HEK293 (cell line): Measurements from ENCODE around the gene RAD54L.

ENCODE experiments used
- CTCF ChIA-PET: fragments of 350-600 bp; formaldehyde crosslinking; extraction: SDS; loops from one replicate; lab custom pipeline; 2021; ENCODE audit warnings: antibody characterized with exemption; lab: Yijun Ruan, JAX
- POLR2A ChIA-PET: fragments of 300-600 bp; formaldehyde crosslinking; extraction: SDS; loops from one replicate; lab custom pipeline; 2020; ENCODE audit warnings: antibody characterized with exemption, inconsistent platforms; lab: Yijun Ruan, JAX
- H3K27ac ChIP-seq: fragments of 200-500 bp; sonication (Bioruptor generic); 2 replicates; pipeline ENCODE4 v1.5.1; 2014; ENCODE audit warnings: low read depth, low read length, control low read depth, inconsistent platforms; ENCODE audit errors: extremely low read depth
- H3K36me3 ChIP-seq, 2 experiments: fragments of 200-500 bp in 1 of 2; sonication (Bioruptor generic) in 1 of 2; 1 replicate in 1 of 2; 2 replicates in 1 of 2; pipeline ENCODE4 v1.5.1; 2014 to 2017; ENCODE audit warnings: inconsistent platforms in 2 of 2, low read length in 2 of 2; ENCODE audit not compliant: control insufficient read depth in 2 of 2, insufficient read depth in 1 of 2
- H3K4me1 ChIP-seq: fragments of 200-500 bp; sonication (Bioruptor generic); 2 replicates; pipeline ENCODE4 v1.5.1; 2014; ENCODE audit warnings: mild to moderate bottlenecking, low read length, inconsistent platforms; ENCODE audit not compliant: control insufficient read depth, insufficient read depth
- H3K4me3 ChIP-seq: 2 replicates; pipeline ENCODE4 v1.5.1; 2011; ENCODE audit warnings: low read depth, mild to moderate bottlenecking, control low read depth, low read length, moderate library complexity
- H3K9me3 ChIP-seq: fragments of 200-500 bp; sonication (Bioruptor generic); 2 replicates; pipeline ENCODE4 v1.5.1; 2014; ENCODE audit warnings: low read depth, low read length, inconsistent platforms; ENCODE audit not compliant: control insufficient read depth, insufficient read depth
- BCL11A ChIP-seq: fragments of 450-650 bp; formaldehyde crosslinking; IDR thresholded peaks from 2 replicates; pipeline ENCODE4 v1.5.1; 2016; ENCODE audit warnings: low read depth, missing biosample characterization, missing genetic modification characterization
- GLI2 ChIP-seq: fragments of 450-650 bp; formaldehyde crosslinking; IDR thresholded peaks from 2 replicates; pipeline ENCODE4; 2017; ENCODE audit warnings: missing biosample characterization, missing genetic modification characterization, low read depth, borderline replicate concordance
- KLF7 ChIP-seq: fragments of 450-650 bp; formaldehyde crosslinking; IDR thresholded peaks from 2 replicates; pipeline ENCODE4 v1.5.1; 2016; ENCODE audit warnings: missing biosample characterization, missing genetic modification characterization, borderline replicate concordance
- MZF1 ChIP-seq: fragments of 450-650 bp; formaldehyde crosslinking; IDR thresholded peaks from 2 replicates; pipeline ENCODE4 v1.5.1; 2017; ENCODE audit warnings: missing biosample characterization, missing genetic modification characterization, borderline replicate concordance
- OVOL3 ChIP-seq: fragments of 450-650 bp; formaldehyde crosslinking; IDR thresholded peaks from 2 replicates; pipeline ENCODE4 v1.5.1; 2016; ENCODE audit warnings: missing biosample characterization, missing genetic modification characterization
- SCRT2 ChIP-seq: fragments of 450-650 bp; formaldehyde crosslinking; IDR thresholded peaks from 2 replicates; pipeline ENCODE4 v1.5.1; 2016; ENCODE audit warnings: missing biosample characterization, missing genetic modification characterization
- SP7 ChIP-seq: fragments of 450-650 bp; formaldehyde crosslinking; IDR thresholded peaks from 2 replicates; pipeline ENCODE4 v1.5.1; 2016; ENCODE audit warnings: missing biosample characterization, missing genetic modification characterization
- ZBTB17 ChIP-seq: fragments of 450-650 bp; formaldehyde crosslinking; IDR thresholded peaks from 2 replicates; pipeline ENCODE4 v1.5.1; 2016; ENCODE audit warnings: missing biosample characterization, missing genetic modification characterization
- ZBTB20 ChIP-seq: fragments of 450-650 bp; formaldehyde crosslinking; IDR thresholded peaks from 2 replicates; pipeline ENCODE4 v1.5.1; 2016; ENCODE audit warnings: missing biosample characterization, missing genetic modification characterization
- ZNF10 ChIP-seq: fragments of 450-650 bp; formaldehyde crosslinking; IDR thresholded peaks from 2 replicates; pipeline ENCODE4 v1.5.1; 2017; ENCODE audit warnings: missing biosample characterization, missing genetic modification characterization
- ZNF138 ChIP-seq: fragments of 450-650 bp; formaldehyde crosslinking; IDR thresholded peaks from 2 replicates; pipeline ENCODE4 v1.5.1; 2016; ENCODE audit warnings: missing biosample characterization, missing genetic modification characterization, borderline replicate concordance
- ZNF174 ChIP-seq: fragments of 450-650 bp; formaldehyde crosslinking; IDR thresholded peaks from 2 replicates; pipeline ENCODE4 v1.5.0; 2017; ENCODE audit warnings: missing biosample characterization, mild to moderate bottlenecking, missing genetic modification characterization
- ZNF354C ChIP-seq: fragments of 450-650 bp; formaldehyde crosslinking; IDR thresholded peaks from 2 replicates; pipeline ENCODE4 v1.5.1; 2016; ENCODE audit warnings: missing biosample characterization, missing genetic modification characterization, low read depth, borderline replicate concordance
- ZNF391 ChIP-seq: fragments of 450-650 bp; formaldehyde crosslinking; IDR thresholded peaks from 2 replicates; pipeline ENCODE4 v1.5.1; 2016; ENCODE audit warnings: low read depth, missing biosample characterization, missing genetic modification characterization, borderline replicate concordance
- ZNF423 ChIP-seq: fragments of 450-650 bp; formaldehyde crosslinking; IDR thresholded peaks from 2 replicates; pipeline ENCODE4 v1.5.1; 2016; ENCODE audit warnings: missing biosample characterization, missing genetic modification characterization
- ZNF530 ChIP-seq: fragments of 450-650 bp; formaldehyde crosslinking; IDR thresholded peaks from 2 replicates; pipeline ENCODE4 v1.5.1; 2016; ENCODE audit warnings: low read depth, missing biosample characterization, missing genetic modification characterization
- ZNF555 ChIP-seq: fragments of 450-650 bp; formaldehyde crosslinking; conservative IDR thresholded peaks from 2 replicates; pipeline ENCODE4 v1.5.1; 2017; ENCODE audit warnings: missing biosample characterization, mild to moderate bottlenecking, missing genetic modification characterization, inconsistent platforms
- ZNF558 ChIP-seq: fragments of 450-650 bp; formaldehyde crosslinking; IDR thresholded peaks from 2 replicates; pipeline ENCODE4 v1.5.1; 2016; ENCODE audit warnings: missing biosample characterization, missing genetic modification characterization
- ZNF560 ChIP-seq: fragments of 450-650 bp; formaldehyde crosslinking; IDR thresholded peaks from 2 replicates; pipeline ENCODE4 v1.5.1; 2017; ENCODE audit warnings: missing biosample characterization, missing genetic modification characterization, borderline replicate concordance
- TF ChIP-seq, protein P1 (sequence below): fragments of 450-650 bp; formaldehyde crosslinking; IDR thresholded peaks from 2 replicates; pipeline ENCODE4 v1.5.1; 2016; ENCODE audit warnings: missing biosample characterization, missing genetic modification characterization
- TF ChIP-seq, protein P2 (sequence below): fragments of 450-650 bp; formaldehyde crosslinking; IDR thresholded peaks from 2 replicates; pipeline ENCODE4 v1.5.1; 2016; ENCODE audit warnings: missing biosample characterization, missing genetic modification characterization, low read depth
- TF ChIP-seq, protein P3 (sequence below): fragments of 450-650 bp; formaldehyde crosslinking; optimal IDR thresholded peaks from 2 replicates; pipeline ENCODE3; 2016; ENCODE audit warnings: missing biosample characterization, mild to moderate bottlenecking, missing genetic modification characterization
- TF ChIP-seq, protein P4 (sequence below): sonication (generic); formaldehyde crosslinking; IDR thresholded peaks from 2 replicates; pipeline ENCODE4 v1.8.1; 2022; ENCODE audit warnings: mild to moderate bottlenecking, moderate library complexity, missing genetic modification reagents
- TF ChIP-seq, protein P5 (sequence below): fragments of 450-650 bp; formaldehyde crosslinking; IDR thresholded peaks from 2 replicates; pipeline ENCODE4 v1.5.1; 2016; ENCODE audit warnings: missing biosample characterization, missing genetic modification characterization

RAD54L gene

DNA sequence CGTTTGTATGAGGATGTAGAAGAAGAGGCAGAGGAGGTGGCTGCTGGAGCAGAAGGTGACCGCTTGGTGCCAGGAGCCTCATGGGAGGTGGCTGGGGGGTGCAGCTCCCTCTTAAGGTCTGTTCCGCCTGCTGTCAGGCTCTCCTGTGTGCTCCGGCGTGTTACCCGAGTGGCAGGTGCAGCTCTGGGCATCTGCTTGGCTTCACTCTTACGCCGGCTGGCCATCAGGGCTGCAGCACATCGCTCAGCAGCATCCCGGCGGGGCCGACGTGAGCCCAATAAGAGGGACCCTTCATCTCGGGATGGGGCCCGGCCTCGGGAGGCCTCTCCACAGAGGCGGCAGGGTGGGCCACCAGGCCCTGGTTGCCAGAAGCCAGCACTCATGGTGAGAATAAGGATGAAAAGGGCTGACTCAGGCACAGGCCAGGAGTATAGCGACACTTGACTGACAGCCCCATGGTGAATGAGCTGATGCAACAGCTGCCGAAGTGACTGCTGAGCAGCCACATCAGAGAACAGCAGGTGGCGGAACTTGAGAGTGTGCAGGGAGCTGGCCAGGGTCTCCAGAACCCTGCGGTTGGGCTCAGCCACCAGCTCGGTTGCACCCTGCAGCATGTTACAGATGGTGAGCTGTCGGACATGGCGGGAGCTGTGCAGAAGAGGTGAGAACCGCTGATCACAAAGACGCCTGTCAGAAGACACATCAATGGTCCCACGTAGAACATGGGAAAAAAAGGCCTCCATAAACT is 38.3 kb downstream of the RAD54L start (continued):
- TF ChIP-seq, protein P1, sequence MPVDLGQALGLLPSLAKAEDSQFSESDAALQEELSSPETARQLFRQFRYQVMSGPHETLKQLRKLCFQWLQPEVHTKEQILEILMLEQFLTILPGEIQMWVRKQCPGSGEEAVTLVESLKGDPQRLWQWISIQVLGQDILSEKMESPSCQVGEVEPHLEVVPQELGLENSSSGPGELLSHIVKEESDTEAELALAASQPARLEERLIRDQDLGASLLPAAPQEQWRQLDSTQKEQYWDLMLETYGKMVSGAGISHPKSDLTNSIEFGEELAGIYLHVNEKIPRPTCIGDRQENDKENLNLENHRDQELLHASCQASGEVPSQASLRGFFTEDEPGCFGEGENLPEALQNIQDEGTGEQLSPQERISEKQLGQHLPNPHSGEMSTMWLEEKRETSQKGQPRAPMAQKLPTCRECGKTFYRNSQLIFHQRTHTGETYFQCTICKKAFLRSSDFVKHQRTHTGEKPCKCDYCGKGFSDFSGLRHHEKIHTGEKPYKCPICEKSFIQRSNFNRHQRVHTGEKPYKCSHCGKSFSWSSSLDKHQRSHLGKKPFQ (tag by site-specific recombination): peak; percentile 48; the same call in 1 of the 2 replicates
- TF ChIP-seq SP7 (peak; percentile 66), ZNF391 (tag by site-specific recombination) (no peak), ZNF423 (tag by site-specific recombination) (peak; percentile 47; the same call in 1 of the 2 replicates), SCRT2 (tag by site-specific recombination) (peak; percentile 69), ZBTB17 (tag by site-specific recombination) (peak; percentile 56; the same call in 1 of the 2 replicates)
- TF ChIP-seq, all 188 proteins: peak for 17

- Histone ChIP-seq H3K27ac (no peak overlapping the region), H3K36me3 (peaks cover 13 to 80% of the 10 kb centered on the region in 2 experiments; a peak in 2 of 3 replicates)
- POLR2A ChIA-PET: no interaction called here
Measured at GRCh38 chr1:46288485-46289133, 41.0 kb downstream of the RAD54L start.

More at GRCh38 chr1:46288485-46289133, 41.0 kb downstream of the RAD54L start:
- Histone ChIP-seq H3K4me1 (no peaks in the 10 kb centered on the region), H3K4me3 (no peak overlapping the region), H3K9me3 (no peaks in the 10 kb centered on the region)
- CTCF ChIA-PET: interaction anchor here (0.5 kb wide), 1 partner anchor 54 kb away, joined by 3 read pairs; no protein-coding TSS in a partner anchor
- no peak for TF ChIP-seq ZNF10
- TF ChIP-seq ZBTB20: no peak
- no peak for TF ChIP-seq OVOL3 (tag by site-specific recombination)
- TF ChIP-seq BCL11A (tag by site-specific recombination): no peak
- no peak for TF ChIP-seq ZNF138 (tag by site-specific recombination)
- TF ChIP-seq, protein P2, sequence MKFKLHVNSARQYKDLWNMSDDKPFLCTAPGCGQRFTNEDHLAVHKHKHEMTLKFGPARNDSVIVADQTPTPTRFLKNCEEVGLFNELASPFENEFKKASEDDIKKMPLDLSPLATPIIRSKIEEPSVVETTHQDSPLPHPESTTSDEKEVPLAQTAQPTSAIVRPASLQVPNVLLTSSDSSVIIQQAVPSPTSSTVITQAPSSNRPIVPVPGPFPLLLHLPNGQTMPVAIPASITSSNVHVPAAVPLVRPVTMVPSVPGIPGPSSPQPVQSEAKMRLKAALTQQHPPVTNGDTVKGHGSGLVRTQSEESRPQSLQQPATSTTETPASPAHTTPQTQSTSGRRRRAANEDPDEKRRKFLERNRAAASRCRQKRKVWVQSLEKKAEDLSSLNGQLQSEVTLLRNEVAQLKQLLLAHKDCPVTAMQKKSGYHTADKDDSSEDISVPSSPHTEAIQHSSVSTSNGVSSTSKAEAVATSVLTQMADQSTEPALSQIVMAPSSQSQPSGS: no peak
- no peak for TF ChIP-seq ZNF174
- TF ChIP-seq ZNF558 (tag by site-specific recombination): no peak
- no peak for TF ChIP-seq ZNF555 (tag by site-specific recombination)
- no peak for TF ChIP-seq ZNF354C (tag by site-specific recombination)
- no peak for TF ChIP-seq MZF1 (tag by site-specific recombination)
- TF ChIP-seq, protein P3, sequence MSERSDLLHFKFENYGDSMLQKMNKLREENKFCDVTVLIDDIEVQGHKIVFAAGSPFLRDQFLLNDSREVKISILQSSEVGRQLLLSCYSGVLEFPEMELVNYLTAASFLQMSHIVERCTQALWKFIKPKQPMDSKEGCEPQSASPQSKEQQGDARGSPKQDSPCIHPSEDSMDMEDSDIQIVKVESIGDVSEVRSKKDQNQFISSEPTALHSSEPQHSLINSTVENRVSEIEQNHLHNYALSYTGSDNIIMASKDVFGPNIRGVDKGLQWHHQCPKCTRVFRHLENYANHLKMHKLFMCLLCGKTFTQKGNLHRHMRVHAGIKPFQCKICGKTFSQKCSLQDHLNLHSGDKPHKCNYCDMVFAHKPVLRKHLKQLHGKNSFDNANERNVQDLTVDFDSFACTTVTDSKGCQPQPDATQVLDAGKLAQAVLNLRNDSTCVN (tag by site-specific recombination): no peak
- TF ChIP-seq GLI2 (tag by site-specific recombination): no peak
- TF ChIP-seq, protein P4, sequence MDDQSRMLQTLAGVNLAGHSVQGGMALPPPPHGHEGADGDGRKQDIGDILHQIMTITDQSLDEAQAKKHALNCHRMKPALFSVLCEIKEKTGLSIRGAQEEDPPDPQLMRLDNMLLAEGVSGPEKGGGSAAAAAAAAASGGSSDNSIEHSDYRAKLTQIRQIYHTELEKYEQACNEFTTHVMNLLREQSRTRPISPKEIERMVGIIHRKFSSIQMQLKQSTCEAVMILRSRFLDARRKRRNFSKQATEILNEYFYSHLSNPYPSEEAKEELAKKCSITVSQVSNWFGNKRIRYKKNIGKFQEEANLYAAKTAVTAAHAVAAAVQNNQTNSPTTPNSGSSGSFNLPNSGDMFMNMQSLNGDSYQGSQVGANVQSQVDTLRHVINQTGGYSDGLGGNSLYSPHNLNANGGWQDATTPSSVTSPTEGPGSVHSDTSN: no peak
- TF ChIP-seq, protein P5, sequence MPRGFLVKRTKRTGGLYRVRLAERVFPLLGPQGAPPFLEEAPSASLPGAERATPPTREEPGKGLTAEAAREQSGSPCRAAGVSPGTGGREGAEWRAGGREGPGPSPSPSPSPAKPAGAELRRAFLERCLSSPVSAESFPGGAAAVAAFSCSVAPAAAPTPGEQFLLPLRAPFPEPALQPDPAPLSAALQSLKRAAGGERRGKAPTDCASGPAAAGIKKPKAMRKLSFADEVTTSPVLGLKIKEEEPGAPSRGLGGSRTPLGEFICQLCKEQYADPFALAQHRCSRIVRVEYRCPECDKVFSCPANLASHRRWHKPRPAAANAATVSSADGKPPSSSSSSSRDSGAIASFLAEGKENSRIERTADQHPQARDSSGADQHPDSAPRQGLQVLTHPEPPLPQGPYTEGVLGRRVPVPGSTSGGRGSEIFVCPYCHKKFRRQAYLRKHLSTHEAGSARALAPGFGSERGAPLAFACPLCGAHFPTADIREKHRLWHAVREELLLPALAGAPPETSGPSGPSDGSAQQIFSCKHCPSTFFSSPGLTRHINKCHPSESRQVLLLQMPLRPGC (tag by site-specific recombination): no peak
- TF ChIP-seq ZNF530 (tag by site-specific recombination): no peak
- TF ChIP-seq KLF7 (tag by site-specific recombination): no peak
- no peak for TF ChIP-seq ZNF560 (tag by site-specific recombination)
